Progenitor cell of endocrine pancreas (in vitro differentiated cells): ENCODE data around the gene CDK4. TPM values are rescaled to one million over a fixed set of nuclear protein-coding genes. Genes with fewer than 3 reads are reported as not detected.

ENCODE experiments used
- DNase-seq: peaks from one replicate; pipeline ENCODE4 v3.0.0; 2021; ENCODE audit warnings: low spot score; ENCODE audit not compliant: unreplicated experiment
- H3K27ac Mint-ChIP-seq: 2 replicates; pipeline ENCODE4 v1.8.0; 2021; ENCODE audit warnings: mild to moderate bottlenecking, moderate library complexity, mixed read lengths
- H3K27me3 Mint-ChIP-seq: 2 replicates; pipeline ENCODE4 v1.8.0; 2021; ENCODE audit warnings: mixed read lengths
- H3K36me3 Mint-ChIP-seq: 2 replicates; pipeline ENCODE4 v1.8.0; 2022; ENCODE audit warnings: mixed read lengths; ENCODE audit not compliant: insufficient read depth
- H3K4me1 Mint-ChIP-seq: 2 replicates; pipeline ENCODE4 v1.8.0; 2021; ENCODE audit warnings: low read depth, mixed read lengths
- H3K4me3 Mint-ChIP-seq: 2 replicates; pipeline ENCODE4 v1.8.0; 2021; ENCODE audit warnings: low read depth, mild to moderate bottlenecking, moderate library complexity, mixed read lengths
- H3K9me3 Mint-ChIP-seq: 2 replicates; pipeline ENCODE4 v1.8.0; 2021; ENCODE audit warnings: low read depth, mixed read lengths
- CTCF ChIP-seq: fragments of 200-600 bp; sonication (generic); IDR thresholded peaks from one replicate; pipeline ENCODE4 v1.5.0; 2021; ENCODE audit warnings: antibody characterized with exemption, mild to moderate bottlenecking; ENCODE audit not compliant: unreplicated experiment
- total RNA-seq: library from RNA; stranded (reverse); gene quantifications from 2 replicates; pipeline ENCODE4 v1.2.1, GENCODE V29; 2021

Gene CDK4
- total RNA-seq, 1 donor from 2014 or later, result 208 TPM

- H3K4me3 Mint-ChIP-seq, result no peak overlapping the region
- DNase-seq, result no peak
- H3K27me3 Mint-ChIP-seq, result peaks cover 23% of the 10 kb centered on the region
- peaks cover 17% of the 10 kb centered on the region for H3K36me3 Mint-ChIP-seq
- no peaks in the 10 kb centered on the region for H3K9me3 Mint-ChIP-seq
- H3K27ac Mint-ChIP-seq, result no peak overlapping the region
- TF ChIP-seq CTCF, result peak; percentile 60
- peaks cover 12% of the 10 kb centered on the region for H3K4me1 Mint-ChIP-seq
Observed at GRCh38 chr12:57759360-57759980, 7.4 kb upstream of the CDK4 start.

- Mint-ChIP-seq H3K27ac (no peak overlapping the region), H3K9me3 (no peaks in the 10 kb centered on the region), H3K4me3 (no peak overlapping the region), H3K36me3 (peaks cover 17% of the 10 kb centered on the region), H3K27me3 (peaks cover 16% of the 10 kb centered on the region), H3K4me1 (peaks cover 16% of the 10 kb centered on the region)
- no peak for DNase-seq
- TF ChIP-seq CTCF, result no peak
Observed at GRCh38 chr12:57758552-57759359, 6.6 kb upstream of the CDK4 start.

GRCh38 chr12:57757771-57758170 lies 5.7 kb upstream of the CDK4 start:
- Mint-ChIP-seq H3K4me1 (peaks cover 25% of the 10 kb centered on the region), H3K36me3 (peaks cover 15% of the 10 kb centered on the region), H3K27me3 (peaks cover 6% of the 10 kb centered on the region), H3K4me3 (no peak overlapping the region), H3K27ac (no peak overlapping the region), H3K9me3 (no peaks in the 10 kb centered on the region)
- DNase-seq, result no peak
- TF ChIP-seq CTCF, result no peak

- no peaks in the 10 kb centered on the region for H3K9me3 Mint-ChIP-seq
- no peaks in the 10 kb centered on the region for H3K27me3 Mint-ChIP-seq
Observed at GRCh38 chr12:57756406-57757341, 4.6 kb upstream of the CDK4 start.

More at GRCh38 chr12:57756406-57757341, 4.6 kb upstream of the CDK4 start:
- peaks cover 15% of the 10 kb centered on the region for H3K36me3 Mint-ChIP-seq
- DNase-seq, result no peak
- peak overlapping the region; percentile 81 for H3K4me3 Mint-ChIP-seq
- H3K27ac Mint-ChIP-seq, result peak overlapping the region; percentile 90
- H3K4me1 Mint-ChIP-seq, result peaks cover 30% of the 10 kb centered on the region
- TF ChIP-seq CTCF, result peak; percentile 78
